Stimulated activated naive CD8-positive, alpha-beta T cell treated with anti-CD3 and anti-CD28 coated beads, Interleukin-15, Interleukin-2, amounts not matched to agents 100 ng/mL and 50 ng/mL, for 24 hours (primary cell): ENCODE measurements around the gene WDR53.
A peak's percentile ranks its signal among the peaks of the same experiment; 100 is the strongest.
"Not testable (repeated sequence)": the region's sequence is repeated elsewhere in the genome, so short reads cannot be mapped to it uniquely, and the experiment has no call there.

Experiments
- H3K27ac Mint-ChIP-seq: one replicate; pipeline ENCODE4 v1.8.0; 2021; ENCODE audit warnings: mild to moderate bottlenecking, mixed read lengths
- H3K27me3 Mint-ChIP-seq: one replicate; pipeline ENCODE4 v1.8.0; 2021; ENCODE audit warnings: mixed read lengths
- H3K36me3 Mint-ChIP-seq: one replicate; pipeline ENCODE4 v1.8.0; 2021; ENCODE audit warnings: low read depth, mixed read lengths
- H3K4me1 Mint-ChIP-seq: one replicate; pipeline ENCODE4 v1.8.0; 2021; ENCODE audit warnings: low read depth, mixed read lengths
- H3K4me3 Mint-ChIP-seq: one replicate; pipeline ENCODE4 v1.8.0; 2021; ENCODE audit warnings: mild to moderate bottlenecking, mixed read lengths
- H3K9me3 Mint-ChIP-seq: one replicate; pipeline ENCODE4 v1.8.0; 2021; ENCODE audit warnings: mixed read lengths

The WDR53 gene

DNA sequence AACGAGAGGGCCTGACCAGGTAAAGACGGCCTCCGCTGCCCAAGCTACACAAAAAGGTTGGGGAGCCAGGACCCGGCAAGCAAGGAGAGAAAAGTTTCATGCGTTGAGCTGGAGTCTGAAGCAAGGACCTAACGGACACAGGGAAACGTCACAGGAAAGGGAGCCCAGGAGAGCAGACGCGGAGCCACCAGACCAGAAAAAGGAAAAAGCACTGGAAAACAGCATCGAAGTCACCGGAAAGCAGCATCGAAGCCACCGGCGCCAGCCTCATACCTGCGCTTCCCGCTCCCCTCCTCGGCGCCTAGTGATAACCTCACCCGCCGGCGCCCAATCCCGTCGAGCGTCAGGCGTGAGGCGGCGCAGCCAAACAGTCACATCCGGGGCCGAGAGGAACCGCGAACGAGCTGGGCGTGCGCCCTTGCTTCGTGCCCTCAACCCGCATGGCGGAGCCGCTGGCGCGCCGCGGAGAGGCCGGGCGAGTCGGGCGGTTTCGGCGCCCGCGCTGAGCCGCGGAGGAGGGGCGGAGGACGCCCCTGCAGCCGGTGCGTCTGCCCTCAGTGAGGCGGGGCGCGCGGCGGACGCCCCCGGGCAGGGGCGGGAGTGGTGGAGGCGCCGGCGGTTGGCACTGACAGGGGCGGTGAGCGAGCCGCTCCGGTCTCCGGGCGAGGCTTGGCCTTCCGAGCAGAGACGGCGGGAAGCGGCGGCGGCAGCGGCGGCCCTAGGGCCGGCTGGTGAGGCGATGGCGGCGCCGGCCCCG, at the start of gene WDR53, which contains the start of gene FBXO45:
TSS of gene WDR53 (minus strand) at position 309 of the 757 bp plus-strand sequence. CDS start 7,079 bp downstream, outside the sequence.
TSS of gene FBXO45 (plus strand) at position 415 of the 757 bp plus-strand sequence. CDS start at position 740, 325 bp downstream.
- no peaks in the 10 kb centered on the region for H3K9me3 Mint-ChIP-seq
- peak within 1 kb of the TSS; percentile 96 for H3K27ac Mint-ChIP-seq
- peak within 1 kb of the TSS; percentile 96 for H3K4me3 Mint-ChIP-seq
- peaks cover 51% of the 10 kb centered on the region for H3K4me1 Mint-ChIP-seq
- no peaks in the 10 kb centered on the region for H3K27me3 Mint-ChIP-seq
- peaks cover 16% of the 10 kb centered on the region for H3K36me3 Mint-ChIP-seq

DNA sequence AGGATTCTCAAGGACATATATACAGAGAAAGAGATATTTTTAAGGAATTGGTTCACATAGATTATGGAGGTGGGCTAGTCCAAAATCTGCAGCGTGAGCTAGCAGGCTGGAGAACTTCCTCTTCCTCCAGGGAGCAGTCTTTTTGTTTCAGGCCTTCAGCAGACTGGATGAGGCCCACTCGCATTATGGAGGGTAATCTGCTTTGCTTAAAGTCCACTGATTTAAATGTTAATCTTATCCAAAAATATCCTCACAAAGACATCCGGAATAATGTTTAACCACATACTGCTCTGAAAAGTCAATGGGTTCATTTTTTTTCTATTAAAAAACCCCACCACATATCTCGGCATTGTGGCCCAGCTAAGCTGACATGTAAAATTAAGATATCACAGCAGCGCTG, 48.9 kb upstream of the WDR53 start:
- H3K4me1 Mint-ChIP-seq, result peaks cover 26% of the 10 kb centered on the region
- H3K27me3 Mint-ChIP-seq, result no peaks in the 10 kb centered on the region
- H3K9me3 Mint-ChIP-seq, result no peaks in the 10 kb centered on the region
- no peak overlapping the region for H3K27ac Mint-ChIP-seq
- H3K36me3 Mint-ChIP-seq, result no peaks in the 10 kb centered on the region
- no peak overlapping the region for H3K4me3 Mint-ChIP-seq

DNA sequence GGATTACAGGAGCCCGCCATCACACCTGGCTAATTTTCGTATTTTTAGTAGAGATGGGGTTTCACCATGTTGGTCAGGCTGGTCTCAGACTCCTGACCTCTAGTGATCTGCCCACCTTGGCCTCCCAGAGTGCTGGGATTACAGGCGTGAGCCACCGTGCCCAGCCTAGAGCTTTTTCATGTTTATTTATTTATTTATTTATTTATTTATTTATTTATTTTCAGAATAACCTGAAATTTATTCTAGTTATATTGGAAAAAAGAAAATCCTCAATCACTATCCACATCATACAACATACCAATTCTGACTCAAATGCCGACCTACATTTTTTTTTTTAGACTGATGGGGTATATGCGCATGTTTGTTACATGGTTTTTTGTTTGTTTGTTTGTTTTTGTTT, 46.9 kb upstream of the WDR53 start:
- not testable (repeated sequence) for H3K36me3 Mint-ChIP-seq, H3K27me3 Mint-ChIP-seq, H3K9me3 Mint-ChIP-seq, H3K27ac Mint-ChIP-seq, H3K4me3 Mint-ChIP-seq
- peaks cover 29% of the 10 kb centered on the region for H3K4me1 Mint-ChIP-seq

DNA sequence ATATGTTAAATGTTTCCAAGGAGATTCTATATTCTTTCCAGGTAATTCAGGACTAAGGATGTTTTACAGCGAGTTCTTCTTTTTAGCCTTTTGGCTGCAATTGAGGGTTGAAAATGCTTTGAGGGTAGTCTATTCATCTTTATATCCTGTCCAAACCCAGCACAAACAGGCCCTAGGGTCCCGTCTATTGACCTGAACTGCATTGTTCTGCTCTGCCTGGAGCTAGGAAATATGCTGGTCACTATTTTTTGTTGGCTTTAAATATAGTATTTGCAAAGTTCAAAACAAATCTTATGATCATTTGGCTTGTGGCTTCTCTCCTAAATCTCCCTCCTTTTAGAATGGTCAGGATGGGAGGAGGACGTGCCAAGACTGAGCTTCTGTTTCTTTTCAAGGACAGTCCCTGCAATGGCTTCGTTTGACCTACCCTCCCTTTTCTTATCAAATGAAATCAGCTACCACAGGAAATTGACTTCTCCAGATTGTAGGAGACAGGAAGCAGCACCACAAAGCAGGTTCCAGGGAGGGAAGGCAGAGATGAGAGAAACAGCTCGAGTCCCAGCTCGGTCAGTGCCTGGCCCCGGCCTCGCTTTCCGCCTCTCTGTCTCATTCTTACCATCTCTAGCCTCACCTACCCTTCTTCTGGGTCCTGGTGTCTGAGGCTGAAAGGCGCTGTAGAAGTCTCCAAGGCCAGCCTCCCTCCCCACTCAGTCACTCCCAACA, 43.6 kb upstream of the WDR53 start:
- Mint-ChIP-seq H3K27me3 (no peaks in the 10 kb centered on the region), H3K27ac (peak overlapping the region; percentile 68), H3K9me3 (no peaks in the 10 kb centered on the region), H3K4me3 (no peak overlapping the region), H3K4me1 (peaks cover 31% of the 10 kb centered on the region), H3K36me3 (no peaks in the 10 kb centered on the region)

DNA sequence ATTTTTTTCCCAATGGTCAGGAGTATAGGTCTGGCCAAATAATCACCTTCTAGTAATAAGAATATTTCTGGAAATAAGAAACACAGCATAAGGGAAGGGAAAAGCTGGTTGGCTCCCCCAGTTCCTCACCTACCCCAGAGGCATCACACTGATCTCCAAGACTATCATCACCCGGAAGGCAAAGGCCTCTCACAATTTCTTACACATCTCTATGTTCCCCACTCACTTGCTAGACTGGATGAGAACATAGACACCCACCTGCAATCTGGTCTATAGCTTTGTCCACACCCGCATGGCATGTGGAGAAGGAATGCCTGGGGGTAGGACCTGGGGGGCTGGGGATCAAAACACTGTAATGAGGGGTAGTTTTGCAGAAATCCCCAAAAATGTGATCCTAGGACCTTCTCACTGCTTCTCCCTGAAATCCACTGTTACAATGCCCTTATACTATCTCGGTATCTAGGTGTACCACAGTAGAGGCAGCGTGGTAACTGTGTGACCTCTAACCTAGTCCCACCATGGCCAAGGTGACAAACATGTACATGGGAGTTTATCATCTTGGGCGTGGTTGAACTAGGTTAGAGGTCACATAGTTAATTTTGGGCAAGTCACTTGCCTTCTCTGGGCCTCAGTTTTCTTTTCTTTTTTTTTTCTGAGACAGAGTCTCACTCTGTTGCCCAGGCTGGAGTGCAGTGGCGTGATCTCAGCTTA, 41.6 kb upstream of the WDR53 start:
- peaks cover 31% of the 10 kb centered on the region for H3K4me1 Mint-ChIP-seq

DNA sequence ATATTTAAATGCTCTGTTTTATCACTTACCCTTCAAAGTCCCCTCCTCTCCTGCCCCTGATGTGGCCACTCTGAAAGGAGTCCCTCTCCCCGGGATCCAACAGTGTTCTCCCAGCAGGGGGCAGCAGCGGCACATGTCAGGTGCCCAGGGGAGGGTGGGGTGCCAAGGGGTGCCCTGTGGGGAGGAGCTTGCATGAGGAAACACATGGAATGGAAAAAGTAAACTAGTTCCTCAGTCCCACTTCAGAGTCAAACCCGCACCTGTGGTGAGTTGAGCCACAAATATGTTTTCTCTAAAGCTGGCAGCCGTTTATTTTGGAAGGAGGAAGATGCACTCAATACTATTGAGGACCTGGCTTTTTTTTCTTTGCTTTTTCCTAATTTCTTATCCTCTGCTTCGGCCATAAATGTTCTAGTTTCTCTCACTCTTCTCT, 41.0 kb upstream of the WDR53 start:
- peak overlapping the region; percentile 87 for H3K27ac Mint-ChIP-seq
- H3K4me3 Mint-ChIP-seq, result peak overlapping the region; percentile 72
- H3K36me3 Mint-ChIP-seq, result no peaks in the 10 kb centered on the region
- H3K27me3 Mint-ChIP-seq, result no peaks in the 10 kb centered on the region
- no peaks in the 10 kb centered on the region for H3K9me3 Mint-ChIP-seq
- peaks cover 35% of the 10 kb centered on the region for H3K4me1 Mint-ChIP-seq

More for the DNA sequence above, 41.6 kb upstream of the WDR53 start:
- H3K27ac Mint-ChIP-seq, result peak overlapping the region; percentile 87
- H3K36me3 Mint-ChIP-seq, result no peaks in the 10 kb centered on the region
- H3K9me3 Mint-ChIP-seq, result no peaks in the 10 kb centered on the region
- peak overlapping the region; percentile 72 for H3K4me3 Mint-ChIP-seq
- no peaks in the 10 kb centered on the region for H3K27me3 Mint-ChIP-seq

DNA sequence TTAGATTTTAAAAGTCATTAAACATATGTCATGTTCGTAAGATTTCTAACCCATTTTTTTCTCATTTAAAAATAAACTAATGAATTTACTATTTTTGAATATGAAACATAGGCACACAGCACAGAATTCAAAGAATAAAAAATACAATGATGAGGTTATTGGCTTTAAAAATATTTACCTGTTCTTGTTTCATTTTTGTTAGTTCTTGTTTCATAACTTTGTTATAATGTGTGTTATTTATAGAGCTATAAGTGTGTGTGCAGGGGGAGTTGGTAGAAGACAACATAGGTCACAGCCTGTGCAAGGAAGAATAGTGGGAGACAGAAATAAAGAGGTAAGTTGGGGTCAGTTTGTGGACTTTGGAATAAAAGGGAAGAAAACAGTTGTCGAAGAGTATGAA, 40.3 kb upstream of the WDR53 start:
- Mint-ChIP-seq H3K9me3 (no peaks in the 10 kb centered on the region), H3K27me3 (no peaks in the 10 kb centered on the region), H3K36me3 (no peaks in the 10 kb centered on the region), H3K27ac (no peak overlapping the region), H3K4me1 (peaks cover 36% of the 10 kb centered on the region), H3K4me3 (no peak overlapping the region)

DNA sequence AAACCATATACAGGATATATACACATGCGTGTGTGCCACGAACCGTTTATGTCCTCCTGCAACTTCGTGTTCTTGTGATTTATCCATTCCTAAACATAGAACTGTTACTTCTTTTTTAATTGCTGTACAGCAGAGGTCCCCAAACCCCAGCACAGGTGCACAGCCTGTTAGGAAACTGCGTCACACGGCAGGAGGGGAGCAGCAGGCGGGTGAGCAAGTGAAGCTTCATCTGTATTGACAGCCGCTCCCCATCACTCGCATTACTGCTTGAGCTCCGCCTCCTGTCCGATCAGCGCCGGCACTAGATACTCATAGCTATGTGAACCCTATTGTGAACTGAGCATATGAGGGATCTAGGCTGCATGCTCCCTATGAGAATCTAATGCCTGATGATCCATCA, 36.2 kb upstream of the WDR53 start:
- Mint-ChIP-seq H3K36me3 (no peaks in the 10 kb centered on the region), H3K4me3 (no peak overlapping the region), H3K9me3 (no peaks in the 10 kb centered on the region), H3K27ac (no peak overlapping the region), H3K27me3 (no peaks in the 10 kb centered on the region), H3K4me1 (peaks cover 11% of the 10 kb centered on the region)

DNA sequence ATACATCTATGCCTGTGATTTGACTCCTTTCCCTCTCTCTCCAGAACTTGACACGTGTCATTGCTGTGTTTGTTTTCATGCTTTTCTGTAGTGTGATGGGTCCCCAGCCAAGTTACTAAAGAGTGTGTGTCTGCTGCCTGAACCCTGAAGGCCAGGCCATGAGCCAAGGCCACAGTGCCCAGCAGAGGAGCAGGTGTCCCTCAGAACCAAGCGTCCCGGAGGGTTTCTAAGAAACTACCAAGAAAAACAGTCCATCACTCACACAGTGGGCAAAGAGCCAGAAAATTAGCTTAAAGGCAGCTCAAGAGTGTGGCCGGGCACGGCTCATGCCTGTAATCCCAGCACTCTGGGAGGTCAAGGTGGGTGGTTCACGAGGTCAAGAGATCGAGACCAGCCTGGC, 35.3 kb upstream of the WDR53 start:
- Mint-ChIP-seq H3K27me3 (no peaks in the 10 kb centered on the region), H3K36me3 (no peaks in the 10 kb centered on the region), H3K4me1 (peaks cover 6% of the 10 kb centered on the region), H3K9me3 (no peaks in the 10 kb centered on the region), H3K27ac (no peak overlapping the region), H3K4me3 (no peak overlapping the region)

DNA sequence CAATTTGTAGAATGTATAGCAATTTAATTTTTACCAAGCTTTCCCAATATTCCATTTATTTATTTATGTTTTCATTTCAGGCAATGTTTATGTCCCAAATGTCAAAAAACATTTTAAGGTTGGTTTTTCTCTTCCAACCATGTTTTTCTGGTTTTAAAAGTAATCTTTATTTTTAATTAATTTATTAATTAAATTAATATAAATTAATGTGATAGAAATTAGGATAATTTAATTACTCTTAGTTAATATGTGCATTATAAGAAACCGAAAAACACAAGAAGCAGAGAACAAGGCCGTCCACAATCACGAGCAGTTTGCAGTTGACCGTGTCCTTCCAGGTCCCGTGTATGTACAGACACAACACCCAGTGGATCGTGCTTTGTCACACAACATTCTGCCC, 34.3 kb upstream of the WDR53 start:
- no peaks in the 10 kb centered on the region for H3K9me3 Mint-ChIP-seq
- H3K4me1 Mint-ChIP-seq, result peaks cover 16% of the 10 kb centered on the region
- H3K27ac Mint-ChIP-seq, result no peak overlapping the region
- H3K36me3 Mint-ChIP-seq, result no peaks in the 10 kb centered on the region
- peaks cover 5% of the 10 kb centered on the region for H3K27me3 Mint-ChIP-seq
- no peak overlapping the region for H3K4me3 Mint-ChIP-seq

DNA sequence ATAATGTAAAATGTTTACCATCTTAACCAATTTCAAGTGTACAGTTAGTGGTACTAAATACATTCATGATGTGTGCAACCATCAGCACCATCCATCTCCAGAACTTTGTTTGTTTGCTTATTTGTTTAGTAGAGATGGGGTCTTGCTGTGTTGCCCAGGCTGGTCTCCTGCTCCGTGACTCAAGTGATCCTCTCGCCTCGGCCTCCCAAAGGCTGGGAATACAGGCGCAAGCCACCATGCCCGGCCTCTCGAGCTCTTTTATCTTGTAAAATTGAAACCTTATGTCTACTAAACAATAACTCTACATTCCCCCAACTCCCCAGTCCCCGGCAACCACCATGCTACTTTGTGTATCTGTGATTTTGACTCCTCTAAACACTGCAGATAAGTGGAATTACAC, 32.0 kb upstream of the WDR53 start:
- no peaks in the 10 kb centered on the region for H3K9me3 Mint-ChIP-seq
- H3K4me3 Mint-ChIP-seq, result no peak overlapping the region
- peaks cover 21% of the 10 kb centered on the region for H3K27me3 Mint-ChIP-seq
- H3K4me1 Mint-ChIP-seq, result peaks cover 16% of the 10 kb centered on the region
- no peaks in the 10 kb centered on the region for H3K36me3 Mint-ChIP-seq
- no peak overlapping the region for H3K27ac Mint-ChIP-seq

DNA sequence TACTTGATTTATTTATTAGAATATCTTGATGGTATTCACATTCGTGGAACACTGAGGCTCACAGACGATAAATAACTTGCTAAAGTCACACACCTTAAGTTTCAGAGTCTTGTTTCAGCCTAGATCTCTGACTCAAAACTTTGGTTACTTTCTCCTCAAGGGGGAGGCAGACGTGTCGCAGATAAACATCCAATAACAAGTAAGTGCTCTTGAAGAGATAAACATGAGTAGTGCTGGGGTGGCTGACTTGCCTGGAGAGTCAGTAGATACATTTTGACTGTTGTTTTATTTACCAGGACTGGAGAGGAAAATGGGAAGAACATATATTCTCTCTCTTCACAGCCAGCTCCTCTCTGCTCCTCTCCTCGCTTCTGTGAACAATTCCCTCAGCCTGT, 31.4 kb upstream of the WDR53 start:
- peaks cover 15% of the 10 kb centered on the region for H3K4me1 Mint-ChIP-seq
- no peaks in the 10 kb centered on the region for H3K9me3 Mint-ChIP-seq
- H3K27me3 Mint-ChIP-seq, result peaks cover 25% of the 10 kb centered on the region
- H3K27ac Mint-ChIP-seq, result no peak overlapping the region
- no peaks in the 10 kb centered on the region for H3K36me3 Mint-ChIP-seq
- H3K4me3 Mint-ChIP-seq, result no peak overlapping the region

DNA sequence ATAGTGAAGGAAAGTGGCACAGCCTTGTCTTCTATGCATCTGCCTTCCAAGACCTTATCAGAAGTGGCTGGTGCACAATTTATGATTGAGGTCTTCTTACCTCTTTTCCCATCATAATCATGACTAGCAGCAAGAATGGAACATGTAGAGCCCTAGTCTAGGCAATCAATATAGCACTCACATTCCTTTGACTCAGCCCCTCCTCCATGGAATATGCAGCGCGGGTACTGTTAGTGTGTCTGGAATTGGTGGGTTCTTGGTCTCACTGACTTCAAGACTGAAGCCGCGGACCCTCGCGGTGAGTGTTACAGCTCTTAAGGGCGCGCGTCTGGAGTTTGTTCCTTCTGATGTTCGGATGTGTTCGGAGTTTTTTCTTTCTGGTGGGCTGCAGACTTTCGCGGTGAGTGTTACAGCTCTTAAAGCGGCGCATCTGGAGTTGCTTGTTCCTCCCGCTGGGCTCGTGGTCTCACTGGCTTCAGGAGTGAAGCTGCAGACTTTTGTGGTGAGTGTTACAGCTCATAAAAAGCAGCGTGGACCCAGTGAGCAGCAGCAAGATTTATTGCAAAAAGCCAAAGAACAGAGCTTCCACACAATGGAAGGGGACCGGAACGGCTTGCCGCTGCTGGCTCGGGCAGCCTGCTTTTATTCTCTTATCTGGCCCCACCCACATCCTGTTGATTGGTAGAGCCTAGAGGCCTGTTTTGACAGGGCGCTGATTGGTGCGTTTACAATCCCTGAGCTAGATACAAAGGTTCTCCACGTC, 29.8 kb upstream of the WDR53 start:
- H3K4me1 Mint-ChIP-seq, result peaks cover 10% of the 10 kb centered on the region
- H3K27ac Mint-ChIP-seq, H3K9me3 Mint-ChIP-seq, H3K36me3 Mint-ChIP-seq: not testable (repeated sequence)
- H3K4me3 Mint-ChIP-seq, result peak overlapping the region; percentile 80
- peaks cover 25% of the 10 kb centered on the region for H3K27me3 Mint-ChIP-seq

DNA sequence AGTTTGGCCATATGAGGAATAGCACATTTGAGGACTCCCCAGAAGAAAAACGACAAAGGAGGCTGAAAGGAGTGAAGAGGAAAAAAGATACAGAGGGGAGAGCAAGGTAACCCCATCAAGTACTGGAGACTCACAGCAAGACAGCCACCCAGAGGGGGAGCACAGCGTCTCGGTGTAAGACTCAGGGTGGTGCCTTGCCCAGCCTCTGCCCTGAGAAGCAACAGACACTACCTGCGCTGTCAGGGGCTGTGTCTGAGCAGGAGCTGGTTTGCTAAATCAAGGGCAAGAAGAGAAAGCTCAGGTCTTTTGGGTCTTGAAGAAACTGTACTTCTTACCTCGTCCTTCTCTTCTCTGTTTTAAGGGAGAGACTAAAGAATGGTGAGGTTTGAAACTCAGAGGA, 28.0 kb upstream of the WDR53 start:
- H3K9me3 Mint-ChIP-seq, result no peaks in the 10 kb centered on the region
- H3K4me1 Mint-ChIP-seq, result peaks cover 10% of the 10 kb centered on the region
- H3K36me3 Mint-ChIP-seq, result no peaks in the 10 kb centered on the region
- peaks cover 25% of the 10 kb centered on the region for H3K27me3 Mint-ChIP-seq
- H3K4me3 Mint-ChIP-seq, result no peak overlapping the region
- H3K27ac Mint-ChIP-seq, result no peak overlapping the region
